A549 (cell line): ENCODE results near the gene SNRNP25.

Experiments used
- CTCF ChIP-seq: fragments of >200 bp; sonication (Bioruptor Twin); formaldehyde crosslinking; IDR thresholded peaks from 3 replicates; pipeline ENCODE4 v1.5.1; 2016
- FOXS1 ChIP-seq: fragments of 250-450 bp; sonication (Bioruptor Pico); IDR thresholded peaks from 2 replicates; pipeline ENCODE4 v1.5.0; 2020; ENCODE audit warnings: mild to moderate bottlenecking, moderate library complexity
- MYC ChIP-seq: IDR thresholded peaks from 2 replicates; pipeline ENCODE4 v1.6.1; 2012; ENCODE audit warnings: mild to moderate bottlenecking, inconsistent platforms, low read length, improper control_type of control experiment, borderline replicate concordance
- RCOR1 ChIP-seq: fragments of 150-350 bp; IDR thresholded peaks from 2 replicates; pipeline ENCODE4 v1.6.1; 2014; ENCODE audit warnings: antibody characterized with exemption, low read length, low read depth
- REST ChIP-seq: fragments of 200-600 bp; sonication (generic); IDR thresholded peaks from 2 replicates; pipeline ENCODE4 v1.6.1; 2016; ENCODE audit warnings: antibody characterized with exemption, mild to moderate bottlenecking, moderate library complexity
- ZFP36 ChIP-seq: fragments of 450-650 bp; IDR thresholded peaks from 2 replicates; pipeline ENCODE4 v1.6.1; 2014; ENCODE audit warnings: borderline replicate concordance; ENCODE audit not compliant: partially characterized antibody
- TF ChIP-seq, protein P1 (sequence below): fragments of >200 bp; sonication (Bioruptor Twin); formaldehyde crosslinking; IDR thresholded peaks from 3 replicates; pipeline ENCODE4 v1.6.1; 2016

- TF ChIP-seq, protein P1, sequence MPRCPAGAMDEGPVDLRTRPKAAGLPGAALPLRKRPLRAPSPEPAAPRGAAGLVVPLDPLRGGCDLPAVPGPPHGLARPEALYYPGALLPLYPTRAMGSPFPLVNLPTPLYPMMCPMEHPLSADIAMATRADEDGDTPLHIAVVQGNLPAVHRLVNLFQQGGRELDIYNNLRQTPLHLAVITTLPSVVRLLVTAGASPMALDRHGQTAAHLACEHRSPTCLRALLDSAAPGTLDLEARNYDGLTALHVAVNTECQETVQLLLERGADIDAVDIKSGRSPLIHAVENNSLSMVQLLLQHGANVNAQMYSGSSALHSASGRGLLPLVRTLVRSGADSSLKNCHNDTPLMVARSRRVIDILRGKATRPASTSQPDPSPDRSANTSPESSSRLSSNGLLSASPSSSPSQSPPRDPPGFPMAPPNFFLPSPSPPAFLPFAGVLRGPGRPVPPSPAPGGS, result no peak
- TF ChIP-seq RCOR1 (no peak), REST (no peak), FOXS1 (CRISPR knock-in tag) (no peak), ZFP36 (no peak), CTCF (no peak), MYC (no peak)
Measured at GRCh38 chr16:60929-61878, 7.6 kb downstream of the SNRNP25 start.
